Brain microvascular endothelial cell (primary cell): ENCODE results near the gene SNTG2.

Experiments
- DNase-seq: peaks from one replicate; pipeline ENCODE4 v3.0.0-alpha.2; 2020
- H3K27ac ChIP-seq: fragments of 250-450 bp; sonication (Bioruptor Pico); 2 replicates; pipeline ENCODE4 v1.5.1; 2020; ENCODE audit warnings: mild to moderate bottlenecking, moderate library complexity
- H3K27me3 ChIP-seq: fragments of 250-450 bp; sonication (Bioruptor Pico); replicated peaks from 2 replicates; pipeline ENCODE4 v1.5.1; 2020; ENCODE audit warnings: mild to moderate bottlenecking
- H3K36me3 ChIP-seq: fragments of 250-450 bp; sonication (Bioruptor Pico); replicated peaks from 2 replicates; pipeline ENCODE4 v1.5.1; 2020; ENCODE audit warnings: mild to moderate bottlenecking
- H3K4me3 ChIP-seq: 2 replicates; pipeline ENCODE4 v1.5.1; 2011; ENCODE audit warnings: low read depth, mild to moderate bottlenecking, control low read depth, low read length, moderate library complexity
- in situ Hi-C: cut with HindIII; loops from 2 replicates; pipeline ENCODE4 v1.10.0; 2017; ENCODE audit warnings: low sequenced_read_pairs, low pct_ligation_motif_present
- TF ChIP-seq, protein P1 (sequence below): IDR thresholded peaks from 2 replicates; pipeline ENCODE4 v1.5.1; 2011; ENCODE audit warnings: low read depth, mild to moderate bottlenecking, moderate library complexity, low read length, control low read depth, inconsistent platforms; ENCODE audit errors: missing control alignments

SNTG2 gene

DNA sequence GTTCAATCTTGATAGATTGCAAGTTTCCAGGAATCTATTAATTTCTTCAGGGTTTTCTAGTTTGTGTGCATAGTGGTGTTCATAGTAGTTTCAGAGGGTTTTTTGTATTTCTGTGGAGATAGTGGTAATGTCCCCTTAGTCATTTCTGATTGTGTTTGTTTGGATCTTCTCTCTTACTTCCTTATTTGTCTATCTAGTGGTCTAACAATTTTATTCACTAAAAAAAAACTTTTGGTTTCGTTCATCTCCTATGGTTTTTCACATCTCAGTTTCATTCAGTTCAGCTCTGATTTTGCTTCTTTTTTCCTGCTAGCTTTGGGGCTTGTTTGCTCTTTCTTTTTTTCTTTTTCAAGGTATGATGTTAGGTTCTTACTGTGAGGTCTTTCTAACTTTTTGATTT lies 94.5 kb downstream of the SNTG2 start:
- Histone ChIP-seq H3K36me3 (no peaks in the 10 kb centered on the region), H3K27ac (no peak overlapping the region), H3K27me3 (no peaks in the 10 kb centered on the region), H3K4me3 (no peak overlapping the region)
- in situ Hi-C loops = no loop called here
- DNase-seq = no peak
- TF ChIP-seq, protein P1, sequence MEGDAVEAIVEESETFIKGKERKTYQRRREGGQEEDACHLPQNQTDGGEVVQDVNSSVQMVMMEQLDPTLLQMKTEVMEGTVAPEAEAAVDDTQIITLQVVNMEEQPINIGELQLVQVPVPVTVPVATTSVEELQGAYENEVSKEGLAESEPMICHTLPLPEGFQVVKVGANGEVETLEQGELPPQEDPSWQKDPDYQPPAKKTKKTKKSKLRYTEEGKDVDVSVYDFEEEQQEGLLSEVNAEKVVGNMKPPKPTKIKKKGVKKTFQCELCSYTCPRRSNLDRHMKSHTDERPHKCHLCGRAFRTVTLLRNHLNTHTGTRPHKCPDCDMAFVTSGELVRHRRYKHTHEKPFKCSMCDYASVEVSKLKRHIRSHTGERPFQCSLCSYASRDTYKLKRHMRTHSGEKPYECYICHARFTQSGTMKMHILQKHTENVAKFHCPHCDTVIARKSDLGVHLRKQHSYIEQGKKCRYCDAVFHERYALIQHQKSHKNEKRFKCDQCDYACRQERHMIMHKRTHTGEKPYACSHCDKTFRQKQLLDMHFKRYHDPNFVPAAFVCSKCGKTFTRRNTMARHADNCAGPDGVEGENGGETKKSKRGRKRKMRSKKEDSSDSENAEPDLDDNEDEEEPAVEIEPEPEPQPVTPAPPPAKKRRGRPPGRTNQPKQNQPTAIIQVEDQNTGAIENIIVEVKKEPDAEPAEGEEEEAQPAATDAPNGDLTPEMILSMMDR = no peak

DNA sequence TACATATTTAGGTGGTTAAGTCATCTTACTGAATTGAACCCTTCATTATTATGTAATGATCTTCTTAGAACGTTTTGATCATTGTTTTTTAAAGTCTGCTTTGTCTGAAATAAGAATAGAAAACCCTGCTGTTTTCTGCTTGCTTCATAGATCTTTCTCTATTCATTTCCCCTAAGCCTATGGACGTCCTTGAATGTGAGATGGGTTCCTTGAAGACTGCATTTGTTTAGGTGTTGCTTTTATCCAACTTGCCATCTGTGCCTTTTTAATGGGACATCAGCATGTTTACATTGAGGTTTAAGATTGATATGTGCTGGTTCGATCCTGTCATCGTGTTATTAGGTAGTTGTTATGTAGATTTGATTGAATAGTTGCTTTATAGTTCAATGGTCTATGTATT lies 95.4 kb downstream of the SNTG2 start:
- H3K4me3 ChIP-seq = no peak overlapping the region
- TF ChIP-seq, protein P1 = no peak
- H3K27ac ChIP-seq = no peak overlapping the region
- H3K36me3 ChIP-seq = no peaks in the 10 kb centered on the region
- DNase-seq = no peak
- in situ Hi-C loops = no loop called here
- H3K27me3 ChIP-seq = no peaks in the 10 kb centered on the region

DNA sequence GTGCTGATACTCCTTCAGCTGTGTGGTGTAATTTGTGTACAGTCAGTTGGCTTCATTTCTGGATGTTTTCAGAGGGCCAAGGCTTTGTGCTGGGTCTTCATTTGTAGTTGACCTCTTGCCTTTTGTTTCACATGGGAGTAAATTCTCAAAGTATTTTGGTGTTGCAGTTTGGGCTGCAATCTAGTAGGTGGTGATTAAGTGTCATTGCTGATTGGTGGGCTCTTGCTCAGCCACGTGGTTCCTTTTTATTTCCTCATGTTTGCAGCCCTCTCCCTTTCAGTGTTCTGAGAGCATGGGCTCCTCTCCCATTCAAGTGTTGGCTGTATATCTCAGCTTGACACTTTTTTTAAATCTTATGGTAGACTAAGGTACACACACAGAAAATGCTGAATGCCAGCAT lies 96.8 kb downstream of the SNTG2 start:
- in situ Hi-C loops = no loop called here

DNA sequence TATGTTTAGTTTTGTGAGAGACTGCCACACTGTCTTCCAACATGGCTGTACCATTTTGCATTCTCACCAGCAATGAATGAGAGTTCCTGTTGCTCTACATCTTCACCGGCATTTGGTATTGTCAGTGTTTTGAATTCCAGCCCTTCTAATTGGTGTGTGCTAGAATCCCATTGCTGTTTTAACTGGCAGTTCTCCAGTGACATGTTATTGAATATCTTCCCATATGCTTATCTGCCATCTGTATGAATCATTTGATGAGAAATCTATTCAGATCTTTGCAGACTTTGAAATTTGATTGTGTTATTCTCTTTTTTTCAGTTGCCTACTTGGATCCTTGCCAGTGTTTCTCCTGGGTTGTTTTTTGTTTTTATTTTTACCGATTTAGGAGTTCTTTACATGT lies 99.0 kb downstream of the SNTG2 start:
- in situ Hi-C loops = no loop called here
- TF ChIP-seq, protein P1 = no peak
- no peak overlapping the region for H3K4me3 ChIP-seq
- no peaks in the 10 kb centered on the region for H3K36me3 ChIP-seq
- H3K27ac ChIP-seq = peak overlapping the region; percentile 56
- DNase-seq = peak; percentile 87
- no peaks in the 10 kb centered on the region for H3K27me3 ChIP-seq

More for the DNA sequence above, 96.8 kb downstream of the SNTG2 start:
- H3K27ac ChIP-seq = no peak overlapping the region
- no peak for DNase-seq
- no peak overlapping the region for H3K4me3 ChIP-seq
- TF ChIP-seq, protein P1 = no peak
- H3K36me3 ChIP-seq = no peaks in the 10 kb centered on the region
- no peaks in the 10 kb centered on the region for H3K27me3 ChIP-seq

DNA sequence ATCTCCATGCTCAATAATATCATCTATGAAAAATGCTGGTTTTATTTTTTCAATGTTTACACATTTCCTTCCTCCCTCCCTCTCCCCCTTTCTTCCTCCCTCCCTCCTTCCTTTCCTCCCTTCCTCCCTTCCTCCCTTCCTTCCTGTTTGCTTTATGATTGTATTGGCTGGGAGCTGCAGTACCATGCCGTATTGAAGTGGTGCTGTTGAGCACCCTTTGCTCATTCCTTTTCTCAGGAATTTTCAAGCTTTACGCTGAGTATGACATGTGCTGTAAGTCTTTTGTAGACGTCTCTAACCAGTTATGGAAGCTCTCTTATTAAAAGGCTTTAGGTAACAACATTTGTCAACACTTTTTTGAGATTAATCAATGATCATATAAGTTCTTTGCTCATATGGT lies 100.4 kb downstream of the SNTG2 start:
- TF ChIP-seq, protein P1 = peak; percentile 62
- no peaks in the 10 kb centered on the region for H3K27me3 ChIP-seq
- in situ Hi-C loops = no loop called here
- no peak overlapping the region for H3K27ac ChIP-seq
- DNase-seq = peak; percentile 56
- H3K4me3 ChIP-seq = no peak overlapping the region
- H3K36me3 ChIP-seq = no peaks in the 10 kb centered on the region

DNA sequence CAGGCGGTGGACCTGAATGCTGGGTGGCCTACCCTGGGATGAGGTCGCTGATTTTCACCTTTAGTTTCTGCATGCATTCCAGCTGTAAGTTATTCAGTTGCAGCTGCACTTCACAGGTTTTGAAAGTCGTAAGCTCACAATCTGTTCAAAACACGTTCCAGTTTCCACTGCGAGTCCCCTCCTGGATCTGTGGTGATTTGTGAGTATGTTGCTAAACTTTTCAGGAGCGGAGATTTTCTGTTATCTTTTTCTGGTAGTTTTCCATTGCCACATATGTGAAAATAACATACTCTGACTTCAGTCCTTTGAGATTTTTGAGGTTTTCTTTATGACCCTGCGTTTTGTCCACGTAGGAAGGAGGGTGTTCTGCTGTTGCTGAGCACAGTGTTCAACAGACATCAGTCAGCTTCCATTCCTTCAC lies 102.1 kb downstream of the SNTG2 start:
- peak; percentile 65 for DNase-seq
- no peaks in the 10 kb centered on the region for H3K27me3 ChIP-seq
- no peak overlapping the region for H3K4me3 ChIP-seq
- in situ Hi-C loops = no loop called here
- TF ChIP-seq, protein P1 = no peak
- no peaks in the 10 kb centered on the region for H3K36me3 ChIP-seq
- peak overlapping the region; percentile 49 for H3K27ac ChIP-seq
